ENCODE results near the gene CAMK2A.

CAMK2A gene

GRCh38 chr5:150208187-150209098 lies 81.1 kb downstream of the CAMK2A start:
- DNase-seq, result no peak

DNA sequence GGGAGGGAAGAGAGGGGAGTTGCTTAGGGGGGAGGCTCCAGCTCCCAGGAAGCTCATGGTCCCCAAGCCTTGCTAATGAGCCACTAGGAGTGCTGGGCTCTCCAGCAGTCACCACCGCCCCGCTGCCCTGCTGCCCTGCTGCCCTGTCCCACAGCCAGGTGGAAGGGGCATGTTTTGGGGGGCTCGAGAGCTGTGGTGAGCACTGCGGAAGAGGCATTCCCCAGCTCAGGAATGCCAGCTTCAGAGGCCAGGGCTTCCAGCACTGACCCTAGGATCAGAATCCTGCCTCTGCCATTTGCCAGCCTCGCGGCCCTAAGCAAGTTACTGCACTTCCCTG lies 82.8 kb downstream of the CAMK2A start:
- no peak for DNase-seq

DNA sequence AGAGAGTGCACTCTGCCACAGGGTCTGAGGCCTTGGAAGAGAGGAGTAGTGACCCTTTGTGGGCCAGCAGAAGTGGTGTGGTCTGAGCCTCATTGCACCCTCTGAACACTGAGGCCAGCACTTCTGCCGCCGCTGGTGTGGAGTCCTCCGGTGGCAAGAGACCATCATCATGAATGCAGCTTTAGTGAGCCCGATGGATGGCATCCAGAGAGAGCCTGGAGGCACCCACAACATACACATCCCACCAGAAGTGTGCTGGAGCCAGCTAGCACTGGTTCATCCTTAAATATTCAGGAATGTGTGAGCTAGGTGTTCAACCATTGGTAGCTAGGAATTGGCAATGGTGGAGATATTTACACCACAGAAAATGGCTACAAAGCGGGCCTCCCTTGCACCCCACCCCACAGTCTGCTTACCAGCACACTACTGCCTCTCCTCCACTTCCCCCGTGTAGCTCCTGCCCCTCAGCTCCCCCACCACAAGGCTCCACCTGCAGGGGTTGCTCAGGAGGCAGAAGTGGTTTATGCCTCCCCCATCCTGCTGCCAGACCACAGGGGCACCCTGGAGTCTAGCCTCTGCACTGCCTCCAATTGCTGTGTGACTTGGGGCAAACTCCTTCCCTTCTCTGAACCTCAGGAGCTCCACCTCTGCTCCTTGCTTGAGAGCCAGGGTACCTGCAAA lies 83.3 kb downstream of the CAMK2A start:
- no peak for DNase-seq

DNA sequence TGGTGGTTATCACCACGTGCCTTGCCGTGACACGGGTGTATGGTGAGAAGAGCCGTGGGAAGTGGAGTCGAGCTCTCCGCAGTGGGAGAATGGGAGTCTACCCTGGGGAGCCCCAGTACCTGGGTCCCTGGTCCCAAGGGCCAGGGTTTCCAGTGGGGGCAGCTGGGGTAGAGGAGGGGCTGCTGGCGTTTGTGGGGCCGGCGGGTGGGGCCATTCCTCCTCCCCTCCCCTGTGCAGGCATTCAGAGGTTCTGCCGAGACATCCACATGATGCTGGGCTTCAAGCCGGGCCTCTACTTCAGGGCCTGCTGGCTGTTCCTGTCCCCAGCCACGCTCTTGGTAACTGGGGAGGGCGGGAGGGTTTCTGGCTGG lies 85.0 kb downstream of the CAMK2A start:
- DNase-seq, result no peak

DNA sequence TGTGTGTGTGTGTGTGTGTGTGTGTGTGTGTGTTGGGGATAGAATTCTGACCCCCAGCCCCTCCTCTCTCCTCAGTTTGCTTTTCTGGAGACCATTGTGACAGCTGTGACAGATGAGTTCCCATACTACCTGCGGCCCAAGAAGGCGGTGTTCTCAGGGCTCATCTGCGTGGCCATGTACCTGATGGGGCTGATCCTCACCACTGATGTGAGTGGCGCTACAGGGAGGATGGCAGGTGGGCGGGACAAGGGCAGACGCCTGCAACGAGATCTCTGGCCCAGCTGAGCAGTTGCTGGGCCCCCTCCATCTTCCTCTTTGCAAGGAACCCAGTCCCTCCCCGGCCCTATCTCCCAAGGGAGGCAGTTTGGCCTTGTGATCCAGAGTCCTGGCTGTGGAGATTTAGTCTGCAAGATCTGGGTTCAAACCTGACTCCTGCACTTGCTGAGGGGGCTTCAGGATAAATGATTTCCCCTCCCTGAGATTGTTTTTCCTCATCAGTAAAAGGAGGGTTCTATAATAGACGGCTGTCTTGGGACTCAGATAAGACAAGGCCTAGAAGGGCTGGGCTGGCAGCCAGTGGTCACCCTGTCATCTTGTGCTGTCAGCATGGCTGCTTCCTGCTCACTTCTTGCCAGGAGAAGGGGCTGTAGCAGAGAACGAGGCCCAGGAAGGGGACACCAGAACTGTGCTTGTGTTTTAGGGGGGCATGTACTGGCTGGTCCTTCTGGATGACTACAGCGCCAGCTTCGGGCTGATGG lies 85.6 kb downstream of the CAMK2A start:
- DNase-seq, result no peak

DNA sequence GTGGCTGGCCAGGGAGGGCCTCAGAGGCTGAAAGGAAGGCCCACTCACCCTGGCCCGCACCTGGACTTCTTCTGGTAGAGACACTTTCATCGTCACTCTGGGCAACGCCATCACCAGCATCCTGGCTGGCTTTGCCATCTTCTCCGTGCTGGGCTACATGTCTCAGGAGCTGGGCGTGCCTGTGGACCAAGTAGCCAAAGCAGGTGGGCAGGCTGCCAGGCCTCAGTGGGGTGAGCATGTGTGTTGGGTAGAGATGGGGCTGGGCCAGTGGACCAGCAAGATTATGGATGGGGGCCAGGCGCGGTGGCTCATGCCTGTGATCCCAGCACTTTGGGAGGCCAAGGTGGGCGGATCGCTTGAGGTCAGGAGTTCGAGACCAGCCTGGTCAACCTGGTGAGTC lies 87.1 kb downstream of the CAMK2A start:
- DNase-seq, result no peak

GRCh38 chr5:150197476-150197875 lies 92.1 kb downstream of the CAMK2A start:
- DNase-seq, result no peak

- no peak for DNase-seq
These were observed 92.6 kb downstream of the CAMK2A start for GRCh38 chr5:150196986-150197385.

DNA sequence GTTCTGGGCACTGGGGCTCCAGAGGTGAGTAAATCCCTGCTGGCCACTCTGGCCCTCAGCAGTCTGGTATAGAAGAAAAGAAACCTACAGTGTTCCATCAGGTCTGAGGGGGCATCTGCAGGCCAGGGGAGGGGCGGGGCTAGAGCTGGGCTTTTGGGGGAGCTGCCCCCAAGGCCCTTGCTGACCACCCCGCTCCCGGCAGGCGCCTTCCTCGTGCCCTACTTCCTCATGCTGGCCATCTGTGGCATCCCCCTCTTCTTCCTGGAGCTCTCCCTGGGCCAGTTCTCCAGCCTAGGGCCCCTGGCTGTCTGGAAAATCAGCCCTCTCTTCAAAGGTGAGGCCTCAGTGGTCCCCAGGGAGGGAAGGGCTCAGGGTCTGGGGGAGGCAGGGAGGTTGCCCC lies 93.1 kb downstream of the CAMK2A start:
- DNase-seq, result no peak

DNA sequence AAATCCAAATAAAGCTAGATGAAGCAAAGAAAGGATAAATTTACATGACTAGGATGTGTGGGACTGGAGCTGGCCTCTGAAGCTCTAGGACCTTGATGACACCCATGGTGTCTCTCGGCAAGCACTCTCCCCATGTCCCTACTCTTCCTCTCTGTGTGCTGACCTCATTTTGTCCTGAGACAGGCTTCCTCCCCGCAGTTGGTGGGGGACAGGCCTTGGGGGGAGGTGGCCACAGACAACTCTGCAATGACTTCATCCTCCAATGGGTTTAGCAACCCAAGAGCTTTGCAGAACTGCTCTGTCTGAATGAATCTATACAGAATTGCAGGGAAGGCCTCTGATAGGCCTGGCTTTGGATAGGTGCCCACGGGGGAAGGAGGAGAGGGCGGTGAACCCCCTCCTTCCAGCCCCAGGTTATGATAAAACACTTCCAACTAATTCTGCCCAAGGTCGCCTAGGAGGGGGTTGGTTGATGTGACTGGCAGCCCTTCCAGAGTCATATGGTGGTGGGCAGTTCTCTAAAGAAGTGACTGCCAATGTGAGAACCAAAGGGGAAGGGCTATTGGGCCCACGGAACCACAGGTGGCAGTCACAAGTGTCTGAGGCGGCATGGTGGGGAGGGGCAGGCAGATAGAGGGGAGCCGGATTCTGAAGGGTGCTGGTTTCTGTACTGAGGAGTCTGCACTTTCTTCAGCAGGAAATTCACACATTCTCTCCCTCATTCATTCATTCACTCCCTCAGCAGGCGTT lies 93.7 kb downstream of the CAMK2A start:
- no peak for DNase-seq

GRCh38 chr5:150192462-150192861 lies 97.1 kb downstream of the CAMK2A start:
- no peak for DNase-seq

- DNase-seq, result no peak
These were observed 98.6 kb downstream of the CAMK2A start for GRCh38 chr5:150190987-150191386.

DNA sequence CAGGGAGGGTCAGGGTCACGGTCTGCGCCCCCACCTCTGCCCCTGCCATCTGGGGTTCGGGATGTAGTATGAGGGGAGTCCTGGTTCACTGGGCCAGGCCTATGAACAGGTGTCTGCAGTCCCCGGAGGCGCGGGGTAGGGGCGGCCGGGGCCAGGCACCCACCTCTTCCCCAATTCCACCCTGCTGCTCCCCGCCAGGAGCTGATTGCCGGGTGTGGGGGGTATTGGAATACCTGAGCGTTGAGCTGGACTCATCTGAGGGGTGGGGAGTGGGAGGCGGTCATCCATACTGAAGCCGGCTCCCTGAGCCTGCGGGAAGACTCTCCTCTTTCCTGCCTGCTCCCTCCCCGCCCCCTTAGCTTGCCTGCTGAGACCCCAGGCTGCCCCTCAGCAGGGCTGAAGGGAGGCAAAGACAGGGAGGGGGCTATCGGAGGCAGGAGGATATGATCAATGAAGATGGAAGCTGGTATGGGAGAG lies 99.0 kb downstream of the CAMK2A start:
- DNase-seq, result no peak

DNA sequence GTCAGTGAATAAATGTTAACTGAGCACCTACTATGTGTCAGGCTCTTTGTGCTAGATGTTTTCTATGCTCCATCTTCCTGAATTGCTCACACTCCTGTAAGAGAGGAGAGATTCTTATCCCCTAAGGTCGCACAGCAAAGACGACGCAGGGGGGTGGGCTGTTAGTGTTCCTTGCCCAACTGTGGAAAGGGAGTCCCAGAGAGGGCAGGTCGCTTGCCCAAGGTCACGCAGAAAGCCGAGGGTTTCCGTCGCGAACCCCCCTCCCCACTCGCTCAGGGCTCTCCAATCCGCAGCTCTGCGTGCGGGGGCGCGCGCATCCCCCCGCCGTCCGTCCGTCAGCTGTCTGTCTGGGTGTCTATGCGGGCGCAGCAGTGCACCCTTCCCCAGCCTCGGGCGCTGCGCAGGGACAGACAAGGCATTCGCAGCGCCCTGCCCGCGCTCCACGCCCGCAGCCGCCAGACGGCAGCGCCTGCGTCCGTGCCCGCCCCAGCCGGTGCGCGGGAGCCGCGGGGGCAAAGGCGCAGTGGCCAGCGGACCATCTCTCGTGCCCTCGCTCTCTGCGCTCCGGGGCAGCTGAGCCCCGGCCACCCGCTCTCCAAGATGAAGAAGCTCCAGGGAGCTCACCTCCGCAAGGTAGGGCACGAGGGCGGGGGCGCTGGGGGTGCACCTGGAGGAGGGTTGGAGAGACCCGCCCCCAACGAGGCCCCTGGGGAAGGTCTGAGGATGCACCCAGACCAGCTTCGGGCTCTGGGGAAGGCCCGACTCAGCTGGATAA lies 99.7 kb downstream of the CAMK2A start, which contains the start of gene SLC6A7:
TSS of gene SLC6A7 (plus strand) at position 335 of the 775 bp plus-strand sequence. CDS start at position 601, 266 bp downstream.
- no peak for DNase-seq

DNA sequence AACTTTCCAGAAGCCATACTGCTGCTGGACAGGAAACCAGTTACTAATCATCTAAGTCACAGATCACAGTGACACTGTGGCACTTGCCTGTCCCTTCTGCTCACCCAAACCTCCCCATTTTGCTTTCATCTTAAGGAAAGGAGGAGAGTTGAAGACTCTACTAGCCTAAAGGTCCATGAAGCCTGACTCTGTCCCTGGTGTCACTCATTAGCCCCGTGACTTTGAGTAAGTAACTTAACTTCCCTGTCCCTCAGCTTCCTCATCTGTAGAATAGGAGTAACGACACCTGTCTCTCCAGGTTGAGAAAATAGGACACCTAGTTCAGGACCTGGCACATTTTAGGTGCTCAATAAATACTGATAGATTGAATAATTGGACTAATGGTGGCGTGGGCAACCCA lies 100.2 kb downstream of the CAMK2A start:
- DNase-seq, result no peak

GRCh38 chr5:150188146-150188842 lies 101.3 kb downstream of the CAMK2A start:
- no peak for DNase-seq

DNA sequence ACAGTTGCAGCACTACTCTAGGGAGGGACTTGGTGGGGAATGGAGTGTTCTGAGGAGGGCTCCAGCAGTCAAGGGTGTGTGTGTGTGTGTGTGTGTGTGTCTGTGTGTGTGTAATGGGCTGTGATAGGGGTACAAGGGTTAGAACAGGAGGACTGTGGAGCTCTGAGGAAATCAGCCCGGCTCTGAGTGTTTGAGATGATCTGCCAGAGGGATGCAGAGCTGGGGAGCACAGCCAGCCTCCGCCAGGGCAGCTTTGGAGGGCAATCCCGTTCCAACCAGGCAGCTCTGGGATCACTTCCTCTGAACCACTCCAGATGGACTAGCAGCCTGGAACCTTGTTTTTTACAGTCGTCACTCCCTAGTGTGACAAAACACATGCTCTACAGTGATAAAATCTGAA lies 102.7 kb downstream of the CAMK2A start:
- DNase-seq, result no peak

DNA sequence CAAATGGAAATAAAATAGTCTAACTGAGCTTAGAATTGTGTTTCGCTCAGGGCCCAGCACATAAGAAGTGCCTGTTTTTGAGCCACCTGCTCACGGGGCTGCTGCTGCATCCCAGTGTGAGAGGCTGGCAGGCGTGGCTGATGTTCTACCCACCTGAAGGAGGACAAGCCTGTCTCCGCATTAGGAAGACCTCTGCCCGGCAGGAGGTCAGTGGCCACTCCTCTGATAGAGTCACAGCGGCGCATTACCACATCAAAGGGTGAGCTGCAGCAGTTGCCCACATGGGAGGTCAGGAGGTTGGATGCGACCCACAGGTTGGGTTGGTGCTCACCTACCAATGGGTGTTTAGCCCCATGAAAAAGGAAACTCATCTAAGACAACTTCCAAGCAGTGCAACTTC lies 103.4 kb downstream of the CAMK2A start:
- no peak for DNase-seq

DNA sequence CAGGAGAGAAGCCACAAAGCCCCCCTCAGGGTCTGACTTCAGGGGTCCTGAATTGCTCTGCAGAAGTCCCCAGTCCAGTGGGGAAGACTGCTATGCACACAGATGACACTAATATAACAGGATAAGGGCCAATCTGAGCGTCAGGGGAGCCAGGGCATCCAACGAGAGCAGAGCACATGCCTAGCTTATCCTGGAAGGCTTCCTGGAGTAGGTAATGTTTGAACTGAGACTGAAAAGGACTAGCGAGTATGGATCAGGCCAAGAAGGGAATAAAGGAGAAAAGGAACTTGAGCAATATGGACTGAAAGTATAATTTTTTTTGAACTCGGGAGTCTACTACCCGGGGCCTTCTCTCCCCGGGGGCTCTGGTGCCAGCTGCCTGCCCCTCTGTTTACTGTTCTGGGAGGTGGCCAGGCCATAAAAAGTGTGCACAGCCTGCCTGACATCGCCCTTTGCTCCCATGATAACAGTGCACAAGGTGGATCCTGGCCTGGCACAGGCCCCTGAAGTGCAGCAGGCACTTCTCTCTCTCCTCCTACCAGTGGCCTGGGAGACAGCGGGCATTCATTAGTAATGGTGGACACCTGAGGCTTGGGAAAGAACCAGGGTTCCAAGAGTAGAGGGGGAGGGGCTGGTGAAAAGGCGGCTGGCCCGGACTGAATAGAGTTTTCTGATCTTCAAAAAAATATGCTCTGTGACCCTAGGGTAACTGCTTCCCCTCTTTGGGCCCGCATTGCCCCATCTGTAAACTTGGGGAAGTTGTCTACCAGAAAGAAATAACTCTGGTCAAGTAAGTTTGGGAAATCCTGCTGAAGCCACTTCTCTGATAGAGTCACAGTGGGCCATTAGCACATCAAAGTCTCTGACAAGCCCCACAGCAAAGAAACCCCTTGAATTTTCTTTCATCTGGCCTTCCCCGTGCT lies 104.3 kb downstream of the CAMK2A start:
- DNase-seq, result no peak

- DNase-seq, result no peak
These were observed 105.6 kb downstream of the CAMK2A start for GRCh38 chr5:150184006-150184405.
